Pancreas (tissue), 10 donors: ENCODE results near the gene ACSL3. TPM values are rescaled to one million over a fixed set of nuclear protein-coding genes. Genes with fewer than 3 reads are reported as not detected.

Experiments
- ATAC-seq, 4 donors: fragments of 200-7000 bp; cut with Tn5 transposase; one replicate each; pipeline versions ENCODE4 v1.8.0 to v1.9.1; 2020; ENCODE audit warnings: mild to moderate bottlenecking in 4 of 4, moderate library complexity in 4 of 4
- DNase-seq, 6 donors: peaks; one replicate each; pipeline ENCODE4 v3.0.0-alpha.2; 2020
- FAIRE-seq: peaks from 2 replicates; lab custom pipeline; 2012; peaks lifted over from hg19 to GRCh38; lab: Jason Lieb, UNC
- H3K27ac ChIP-seq, 4 donors: fragments of 200-600 bp; sonication (generic); 1 replicate in 3 of 4; 2 replicates in 1 of 4; pipeline versions ENCODE4 v1.5.0 to v1.8.0; 2020
- H3K27me3 ChIP-seq, 4 donors: fragments of 200-600 bp; one replicate each; pipeline ENCODE4 v1.8.0; 2021
- H3K36me3 ChIP-seq, 3 donors: fragments of 200-600 bp; sonication (generic) in 1 of 3; one replicate each; pipeline versions ENCODE4 v1.5.0 to v1.8.0; 2020 to 2021
- H3K4me1 ChIP-seq, 3 donors: fragments of 200-600 bp; one replicate each; pipeline ENCODE4 v1.8.0; 2021
- H3K4me3 ChIP-seq, 4 donors: fragments of 200-600 bp; sonication (generic) in 2 of 4; one replicate each; pipeline versions ENCODE4 v1.5.0 to v1.8.0; 2020 to 2021
- H3K9me3 ChIP-seq, 4 donors: fragments of 200-600 bp; one replicate each; pipeline ENCODE4 v1.8.0; 2021
- WGBS, 2 donors: extraction: QIAGEN DNeasy Blood & Tissue Kit; methylation state at CpG; one replicate each; pipeline ENCODE4 v1.1.7; 2013; 5-methylcytosine and 5-hydroxymethylcytosine counted together
- intact Hi-C, 3 donors: fragments of 100-400 bp; cut with DNase I; formaldehyde crosslinking; loops; one replicate each; pipeline versions ENCODE4 v1.11.1 to v1.14.2; 2022
- polyA plus RNA-seq, 2 donors: library from polyadenylated mRNA; stranded (reverse); fragments of 200-250 nt; gene quantifications; one replicate each; pipeline ENCODE4 v1.2.3, GENCODE V29; 2013
- total RNA-seq, 6 donors: library from RNA; stranded (reverse); fragmentation: NEBNext Ultra II Directional in 4 of 6; extraction: Animal tissue kit (Norgen Biotek cat#: 25700) in 4 of 6; gene quantifications; one replicate each; pipeline versions ENCODE4 v1.2.1 to v1.2.4, GENCODE V29; 2021 to 2023
- TF ChIP-seq, protein P1 (sequence below), 4 donors: fragments of 200-600 bp; sonication (generic) in 3 of 4; IDR thresholded peaks; one replicate each; pipeline versions ENCODE4 v1.5.0 to v1.8.0; 2021; ENCODE audit warnings: antibody characterized with exemption in 4 of 4
- donor health status: healthy with polysubstance abuse.
- donor health status: DM: no; HTN: no; CAD: no; lungs with moderate emphysema.
- donor health status: DM: no; HTN: no; CAD: no.
- donor health status: control.
- donor health status: control.
- donor health status: Bipolar disorder and iron deficiency.
- donor health status: DM: yes; HTN: yes; CAD: no.
- donor health status: DM: no; HTN: no; CAD: no.
- donor health status: DM: no; HTN: no; CAD: no.
- donor health status: DM: yes; HTN: yes; CAD: no.

The ACSL3 gene
- total and polyA plus RNA-seq, 8 donors, result 4.7 to 32.0 (median 15.9) TPM

DNA sequence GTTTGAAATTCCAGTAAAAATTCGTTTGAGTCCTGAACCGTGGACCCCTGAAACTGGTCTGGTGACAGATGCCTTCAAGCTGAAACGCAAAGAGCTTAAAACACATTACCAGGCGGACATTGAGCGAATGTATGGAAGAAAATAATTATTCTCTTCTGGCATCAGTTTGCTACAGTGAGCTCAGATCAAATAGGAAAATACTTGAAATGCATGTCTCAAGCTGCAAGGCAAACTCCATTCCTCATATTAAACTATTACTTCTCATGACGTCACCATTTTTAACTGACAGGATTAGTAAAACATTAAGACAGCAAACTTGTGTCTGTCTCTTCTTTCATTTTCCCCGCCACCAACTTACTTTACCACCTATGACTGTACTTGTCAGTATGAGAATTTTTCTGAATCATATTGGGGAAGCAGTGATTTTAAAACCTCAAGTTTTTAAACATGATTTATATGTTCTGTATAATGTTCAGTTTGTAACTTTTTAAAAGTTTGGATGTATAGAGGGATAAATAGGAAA is 80.7 kb downstream of the ACSL3 start:
- no peak overlapping the region for H3K4me3 ChIP-seq
- TF ChIP-seq, protein P1, sequence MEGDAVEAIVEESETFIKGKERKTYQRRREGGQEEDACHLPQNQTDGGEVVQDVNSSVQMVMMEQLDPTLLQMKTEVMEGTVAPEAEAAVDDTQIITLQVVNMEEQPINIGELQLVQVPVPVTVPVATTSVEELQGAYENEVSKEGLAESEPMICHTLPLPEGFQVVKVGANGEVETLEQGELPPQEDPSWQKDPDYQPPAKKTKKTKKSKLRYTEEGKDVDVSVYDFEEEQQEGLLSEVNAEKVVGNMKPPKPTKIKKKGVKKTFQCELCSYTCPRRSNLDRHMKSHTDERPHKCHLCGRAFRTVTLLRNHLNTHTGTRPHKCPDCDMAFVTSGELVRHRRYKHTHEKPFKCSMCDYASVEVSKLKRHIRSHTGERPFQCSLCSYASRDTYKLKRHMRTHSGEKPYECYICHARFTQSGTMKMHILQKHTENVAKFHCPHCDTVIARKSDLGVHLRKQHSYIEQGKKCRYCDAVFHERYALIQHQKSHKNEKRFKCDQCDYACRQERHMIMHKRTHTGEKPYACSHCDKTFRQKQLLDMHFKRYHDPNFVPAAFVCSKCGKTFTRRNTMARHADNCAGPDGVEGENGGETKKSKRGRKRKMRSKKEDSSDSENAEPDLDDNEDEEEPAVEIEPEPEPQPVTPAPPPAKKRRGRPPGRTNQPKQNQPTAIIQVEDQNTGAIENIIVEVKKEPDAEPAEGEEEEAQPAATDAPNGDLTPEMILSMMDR (IDR thresholded peaks at IDR 0.05), result no peak
- no peaks in the 10 kb centered on the region for H3K9me3 ChIP-seq
- intact Hi-C loops, result no loop called here
- no peaks in the 10 kb centered on the region for H3K27me3 ChIP-seq
- FAIRE-seq (no peak), ATAC-seq (no peak), DNase-seq (no peak)
- 92 to 94% methylated on average over 7 of the region's 7 CpGs for WGBS, 2 donors
- peaks cover 0 to 4% (median 0%) of the 10 kb centered on the region in 3 donors for H3K36me3 ChIP-seq
- H3K4me1 ChIP-seq, result no peaks in the 10 kb centered on the region
- no peak overlapping the region for H3K27ac ChIP-seq

DNA sequence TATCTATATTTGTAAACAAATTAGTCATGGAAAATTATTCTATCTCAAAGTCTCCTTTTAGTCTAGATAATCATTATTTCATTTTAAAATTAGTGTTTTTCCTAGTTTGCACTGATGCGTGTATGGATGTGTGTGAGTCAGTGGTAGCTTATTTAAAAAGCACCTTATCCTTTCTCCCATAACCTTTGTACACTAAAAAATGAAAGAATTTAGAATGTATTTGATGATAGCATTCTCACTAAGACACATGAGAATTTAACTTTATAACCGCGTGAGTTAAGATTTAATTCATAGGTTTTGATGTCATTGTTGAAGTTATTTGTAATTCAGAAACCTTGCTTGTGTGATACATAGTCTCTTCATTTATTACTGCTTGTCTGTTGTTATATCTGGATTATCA is 81.7 kb downstream of the ACSL3 start:
- no peak for DNase-seq
- Histone ChIP-seq H3K4me3 (no peak overlapping the region), H3K9me3 (no peaks in the 10 kb centered on the region), H3K27ac (no peak overlapping the region), H3K27me3 (no peaks in the 10 kb centered on the region), H3K4me1 (no peaks in the 10 kb centered on the region), H3K36me3 (no peaks in the 10 kb centered on the region)
- ATAC-seq, result no peak
- 90 to 95% methylated on average over 3 of the region's 3 CpGs for WGBS, 2 donors
- FAIRE-seq, result no peak
- intact Hi-C loops, result no loop called here
- TF ChIP-seq, protein P1 (IDR thresholded peaks at IDR 0.05), result no peak

DNA sequence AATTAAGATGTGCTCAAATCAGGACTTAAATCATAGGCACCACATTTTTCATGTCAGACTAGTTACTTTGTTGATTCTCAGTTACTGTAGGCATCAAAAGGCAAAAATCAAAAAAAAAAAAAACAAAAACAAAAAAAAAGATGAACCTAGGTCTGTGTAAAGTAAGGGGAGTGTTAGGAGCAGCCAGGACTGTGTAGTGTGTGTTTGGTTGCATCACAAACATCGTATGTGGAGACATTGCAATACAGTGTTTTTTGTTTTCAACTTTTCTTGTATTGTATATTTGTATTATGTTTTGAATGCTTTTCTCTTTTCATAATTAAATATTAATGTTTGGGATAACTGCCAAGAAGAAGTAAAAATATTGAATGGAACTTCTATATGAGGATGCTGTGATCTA is 82.1 kb downstream of the ACSL3 start:
- TF ChIP-seq, protein P1 (IDR thresholded peaks at IDR 0.05), result no peak
- H3K27me3 ChIP-seq, result no peaks in the 10 kb centered on the region
- no peaks in the 10 kb centered on the region for H3K9me3 ChIP-seq
- WGBS, 2 donors, result 97 to 100% methylated on average over 1 of the region's 1 CpG
- no peak for DNase-seq
- ATAC-seq, result no peak
- H3K4me3 ChIP-seq, result no peak overlapping the region
- no peak overlapping the region for H3K27ac ChIP-seq
- intact Hi-C loops, result no loop called here
- no peak for FAIRE-seq
- H3K36me3 ChIP-seq, result no peaks in the 10 kb centered on the region
- H3K4me1 ChIP-seq, result no peaks in the 10 kb centered on the region

DNA sequence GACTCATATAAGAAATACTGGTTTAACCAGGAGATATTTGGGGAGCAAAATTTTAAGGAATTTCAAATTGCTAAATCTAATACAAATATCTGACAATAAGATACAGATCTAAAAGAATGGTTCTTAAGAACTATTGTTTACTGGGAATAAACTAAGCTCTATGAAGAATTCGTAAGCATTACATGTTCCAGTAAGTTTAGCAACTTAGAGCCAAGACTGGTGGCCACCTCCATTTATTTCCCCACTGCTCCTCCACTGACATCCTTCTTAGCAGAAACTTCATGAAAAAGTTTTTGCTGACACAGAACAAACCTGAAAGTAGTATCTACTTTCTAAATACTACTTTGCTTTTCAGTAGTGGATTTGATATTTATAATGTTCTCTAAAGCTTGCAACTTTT is 83.0 kb downstream of the ACSL3 start:
- DNase-seq (no peak), FAIRE-seq (no peak), ATAC-seq (peak in 1 of 4 donors; percentile 16)
- TF ChIP-seq, protein P1 (IDR thresholded peaks at IDR 0.05), result no peak
- intact Hi-C loops, result no loop called here
- Histone ChIP-seq H3K36me3 (no peaks in the 10 kb centered on the region), H3K9me3 (no peaks in the 10 kb centered on the region), H3K4me1 (no peaks in the 10 kb centered on the region), H3K27ac (no peak overlapping the region), H3K27me3 (no peaks in the 10 kb centered on the region), H3K4me3 (no peak overlapping the region)
- WGBS, 2 donors, result 71 to 76% methylated on average over 1 of the region's 1 CpG

DNA sequence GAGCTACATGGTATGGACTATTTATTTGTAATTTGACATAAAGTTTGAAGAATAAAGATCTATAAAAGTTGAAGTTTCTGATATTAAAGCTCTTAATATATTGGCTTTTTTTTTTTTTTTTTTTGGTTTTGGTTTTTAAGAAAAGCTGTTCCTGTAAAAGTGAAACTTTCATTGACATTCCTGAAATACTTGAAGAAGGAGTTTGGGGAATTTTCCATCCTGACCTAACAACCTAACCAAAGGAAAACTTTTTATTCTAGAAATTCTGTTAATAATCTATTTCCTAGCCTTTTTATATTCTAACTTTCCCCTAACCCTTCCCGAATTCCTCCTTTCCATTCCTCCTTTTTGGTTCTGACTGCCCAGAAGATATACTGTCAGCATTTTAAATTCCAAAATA is 83.7 kb downstream of the ACSL3 start:
- Histone ChIP-seq H3K27ac (no peak overlapping the region), H3K4me1 (no peaks in the 10 kb centered on the region), H3K9me3 (no peaks in the 10 kb centered on the region), H3K4me3 (no peak overlapping the region), H3K27me3 (no peaks in the 10 kb centered on the region), H3K36me3 (no peaks in the 10 kb centered on the region)
- ATAC-seq (no peak), FAIRE-seq (peak; percentile 47), DNase-seq (no peak)
- intact Hi-C loops, result no loop called here
- 67 to 71% methylated on average over 1 of the region's 1 CpG for WGBS, 2 donors
- TF ChIP-seq, protein P1 (IDR thresholded peaks at IDR 0.05), result no peak
